ELF-1 (cell line): Measurements from ENCODE around the gene GPR89A.
"Not testable (repeated sequence)": the region's sequence is repeated elsewhere in the genome, so short reads cannot be mapped to it uniquely, and the experiment has no call there.

Experiments
- DNase-seq: peaks from one replicate; pipeline ENCODE4 v3.0.0-alpha.2; 2016; ENCODE audit warnings: low read depth, low spot score

The GPR89A gene

DNA sequence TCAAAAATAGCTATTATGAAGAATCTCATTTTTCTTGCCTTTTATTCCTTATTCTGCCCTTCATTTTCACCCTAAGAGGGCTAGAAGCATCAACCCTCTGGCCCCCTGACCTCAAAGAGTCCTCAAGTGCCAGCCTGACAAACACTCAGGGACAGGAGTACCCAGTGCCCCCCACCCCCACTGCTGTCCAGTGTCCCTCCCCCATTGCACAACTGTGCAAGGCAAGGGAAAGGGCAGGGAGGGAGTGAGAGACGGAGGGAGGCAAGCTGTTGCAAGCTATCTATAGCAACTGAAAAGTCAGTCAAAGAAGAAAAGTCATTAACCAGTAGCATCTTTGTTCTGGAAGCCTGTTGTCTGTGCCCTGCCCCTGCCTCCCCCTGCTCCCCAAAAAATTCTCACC is 78.3 kb downstream of the GPR89A start:
- DNase-seq = not testable (repeated sequence)

DNA sequence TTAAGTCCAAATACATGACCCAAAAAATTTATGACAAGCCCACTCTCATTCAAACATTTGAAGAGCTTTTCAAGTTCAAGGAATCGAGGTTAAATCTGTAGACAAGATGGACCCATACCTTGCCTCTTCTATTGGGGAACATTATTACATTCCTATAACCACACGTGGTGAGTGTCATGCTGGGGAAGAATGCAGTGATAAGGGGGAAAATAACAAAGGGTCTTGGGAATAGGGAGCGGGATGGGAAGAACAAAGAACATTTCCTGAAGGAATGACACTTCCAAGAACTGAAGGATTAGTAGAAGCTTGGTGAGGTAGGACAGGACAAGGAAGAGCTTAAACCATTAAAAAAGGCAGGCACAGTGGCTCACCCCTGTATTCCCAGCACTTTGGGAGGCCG is 80.5 kb downstream of the GPR89A start:
- no peak for DNase-seq

DNA sequence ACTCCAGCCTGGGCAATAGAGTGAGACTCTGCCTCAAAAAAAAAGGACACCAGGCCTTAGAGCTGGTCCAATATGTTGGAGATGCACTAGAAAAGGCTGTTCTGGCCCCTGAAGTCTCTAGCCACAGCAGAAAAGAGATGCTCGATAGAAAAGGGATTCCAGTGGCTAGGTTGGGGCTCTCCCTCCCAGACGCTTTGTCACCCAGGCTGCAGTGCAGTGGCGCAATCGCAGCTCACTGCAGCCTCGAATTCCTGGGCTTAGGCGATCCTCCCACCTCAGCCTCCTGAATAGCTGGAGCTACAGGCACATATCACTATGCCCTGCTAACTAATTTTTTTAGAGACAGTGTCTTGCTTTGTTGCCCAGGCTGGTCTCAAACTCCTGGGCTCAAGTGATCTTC is 81.1 kb downstream of the GPR89A start:
- no peak for DNase-seq

DNA sequence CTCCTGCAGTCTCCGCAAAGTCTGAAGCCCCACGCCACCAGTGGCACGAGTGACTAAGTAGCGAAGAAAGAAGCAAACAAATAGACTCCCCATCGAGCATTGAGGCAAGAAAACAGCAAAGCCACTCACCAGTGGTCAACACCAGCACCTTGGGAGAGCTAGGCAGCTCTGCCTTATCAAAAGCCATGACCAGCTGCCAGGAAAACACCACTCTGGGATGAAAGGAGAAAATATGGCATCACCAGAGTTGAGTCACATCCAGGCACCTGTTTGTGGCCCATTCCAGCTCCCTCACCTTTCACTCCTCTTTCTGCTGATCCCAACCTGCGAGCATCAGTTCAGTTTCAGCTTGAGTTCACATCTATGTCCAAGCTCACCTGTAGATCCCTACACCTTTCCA is 82.1 kb downstream of the GPR89A start:
- DNase-seq = no peak

DNA sequence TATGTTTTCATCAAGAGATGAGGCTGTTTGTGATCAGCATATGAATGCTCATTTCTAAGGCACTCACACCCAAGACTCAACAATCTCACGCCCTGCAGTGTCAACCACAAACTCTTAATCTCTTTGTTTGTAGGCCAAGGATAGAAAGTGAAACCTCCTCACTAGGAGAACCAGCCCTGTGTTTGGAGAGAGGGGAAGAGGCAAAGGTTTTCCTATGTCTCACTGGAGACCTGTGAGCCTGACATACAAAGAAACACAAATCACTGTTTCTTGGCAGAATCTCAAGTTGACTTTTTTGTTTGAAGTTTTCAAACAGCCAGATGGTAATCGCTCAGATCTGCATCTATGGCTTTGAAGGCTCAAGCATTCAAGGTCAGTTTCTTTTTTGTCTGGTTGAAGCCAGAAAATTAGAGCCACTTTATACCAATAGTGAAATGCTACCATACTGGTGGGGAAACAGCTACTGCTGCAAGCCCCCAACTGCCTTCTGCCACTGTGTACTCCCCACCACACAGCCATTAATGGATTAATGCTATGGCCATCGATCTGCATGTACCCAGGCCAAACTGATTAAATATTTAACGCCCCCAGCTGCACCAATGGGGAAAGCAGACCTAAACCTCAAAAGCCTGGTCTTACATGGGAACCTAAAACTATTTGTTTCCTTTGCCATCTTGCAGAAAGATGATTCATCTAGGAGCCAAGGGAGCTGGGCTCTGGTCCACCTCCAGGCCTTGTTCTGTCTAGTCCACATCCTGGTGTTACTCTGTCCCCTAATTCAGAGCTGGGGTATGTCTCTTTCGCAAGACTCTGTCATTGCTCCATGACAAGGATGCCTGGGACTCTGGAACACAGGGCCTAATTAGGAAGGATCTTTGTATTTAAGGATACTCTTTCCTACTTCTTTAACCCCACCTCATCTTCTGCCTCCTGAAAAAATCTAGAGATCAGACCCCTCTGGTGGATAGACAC is 83.1 kb downstream of the GPR89A start:
- DNase-seq = no peak

DNA sequence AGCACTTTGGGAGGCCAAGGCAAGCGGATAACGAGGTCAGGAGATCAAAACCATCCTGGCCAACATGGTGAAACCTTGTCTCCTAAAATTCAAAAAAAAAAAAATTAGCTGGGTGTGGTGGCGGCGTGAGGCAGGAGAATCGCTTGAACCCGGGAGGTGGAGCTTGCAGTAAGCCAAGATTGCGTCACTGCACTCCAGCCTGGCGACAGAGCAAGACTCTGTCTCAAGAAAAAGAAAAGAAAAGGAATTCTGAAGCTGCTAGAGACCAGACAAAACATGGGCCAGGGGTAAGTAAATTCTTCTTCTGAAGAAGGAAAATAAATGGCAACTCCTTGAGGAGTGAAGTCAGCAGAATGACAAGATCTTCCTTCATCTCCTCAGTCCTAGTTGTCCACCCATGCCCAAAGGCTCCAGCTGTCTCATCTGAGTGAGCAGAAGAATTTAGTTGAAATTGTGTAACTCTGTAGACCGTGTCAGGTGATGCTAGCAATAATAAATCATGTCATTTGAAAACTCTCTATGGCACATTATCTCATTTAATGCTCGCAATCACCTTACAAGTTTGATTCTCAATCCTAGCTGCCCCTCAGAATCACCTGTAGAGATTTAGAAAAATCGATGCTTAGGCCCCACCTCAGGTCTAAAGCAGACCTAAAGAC is 85.1 kb downstream of the GPR89A start:
- DNase-seq = no peak

DNA sequence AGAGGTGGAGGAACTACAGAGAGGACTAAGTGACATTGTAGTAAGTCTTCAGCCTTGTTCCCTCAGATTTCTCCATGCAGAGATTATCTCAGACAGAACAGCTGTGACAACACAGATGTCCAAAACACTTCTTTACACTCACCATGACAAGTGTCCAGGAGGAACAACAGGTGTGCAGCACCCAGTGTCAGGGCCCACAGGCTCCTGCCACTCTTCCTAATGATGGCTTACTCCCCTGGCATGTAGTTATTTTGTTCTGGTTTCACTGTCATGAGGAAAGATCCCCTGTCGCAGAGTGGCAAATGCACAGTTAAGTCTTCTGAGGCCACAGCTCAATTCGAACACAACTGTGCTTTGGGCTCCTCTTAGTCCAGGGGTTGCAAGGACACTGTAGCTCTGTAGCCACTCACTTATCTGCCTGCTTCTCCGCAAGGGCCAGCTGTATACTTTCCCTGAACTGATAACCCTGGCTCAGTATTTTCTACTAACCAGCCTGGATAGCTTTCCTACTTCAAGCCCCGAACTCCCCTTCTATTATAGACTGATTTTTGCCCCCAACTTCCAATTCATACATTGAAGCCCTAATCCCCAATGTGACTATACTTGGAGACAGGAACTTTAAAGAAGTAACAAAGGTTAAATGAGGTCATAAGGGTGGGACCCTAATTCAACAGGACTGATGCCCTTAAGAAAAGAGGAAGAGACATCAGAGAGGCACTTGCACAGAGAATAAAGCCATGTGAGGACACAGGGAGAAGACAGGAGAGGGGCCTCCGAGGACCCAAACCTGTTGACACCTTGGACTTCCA is 88.2 kb downstream of the GPR89A start:
- no peak for DNase-seq

DNA sequence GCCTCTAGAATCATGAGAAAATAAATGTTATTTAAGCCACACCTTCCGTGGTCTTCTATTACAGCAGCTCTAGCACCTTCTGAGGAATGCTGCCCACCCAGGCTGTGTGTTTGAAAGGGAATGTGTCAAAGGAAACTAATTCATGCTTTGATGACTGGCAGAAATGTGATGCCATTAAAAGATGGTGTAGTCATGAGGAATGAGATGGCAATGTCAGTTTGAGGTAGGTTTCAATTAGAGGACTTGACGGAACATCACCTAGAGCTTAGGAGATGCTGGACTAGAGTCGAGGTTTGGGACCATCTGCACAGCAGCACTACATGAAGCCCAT is 88.8 kb downstream of the GPR89A start:
- no peak for DNase-seq

DNA sequence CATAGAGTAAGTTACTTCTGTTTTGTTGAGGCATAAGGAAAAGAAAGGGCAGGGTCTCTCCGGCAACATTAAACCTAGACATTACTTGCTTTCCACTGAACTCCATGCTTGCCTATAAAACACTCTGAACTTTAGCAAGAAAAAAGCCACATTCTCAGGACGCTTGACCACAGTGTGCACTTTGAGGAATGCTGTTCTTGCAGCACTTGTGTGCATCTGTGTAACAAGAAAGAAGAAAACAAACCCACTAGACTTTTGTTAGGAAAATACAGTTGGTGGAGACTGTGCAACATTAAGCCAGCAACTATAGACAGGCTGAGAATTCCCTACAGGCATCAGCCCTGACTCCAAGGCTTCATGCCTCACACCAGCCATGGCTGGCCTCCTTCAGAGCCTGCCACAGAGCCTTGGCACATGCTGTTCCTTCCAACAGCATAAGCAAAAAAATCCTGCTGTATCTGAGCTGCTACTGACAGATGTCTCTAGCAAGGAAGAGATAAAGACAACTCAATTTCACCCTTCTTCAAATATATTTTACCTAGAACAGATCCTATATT is 93.6 kb downstream of the GPR89A start:
- no peak for DNase-seq

DNA sequence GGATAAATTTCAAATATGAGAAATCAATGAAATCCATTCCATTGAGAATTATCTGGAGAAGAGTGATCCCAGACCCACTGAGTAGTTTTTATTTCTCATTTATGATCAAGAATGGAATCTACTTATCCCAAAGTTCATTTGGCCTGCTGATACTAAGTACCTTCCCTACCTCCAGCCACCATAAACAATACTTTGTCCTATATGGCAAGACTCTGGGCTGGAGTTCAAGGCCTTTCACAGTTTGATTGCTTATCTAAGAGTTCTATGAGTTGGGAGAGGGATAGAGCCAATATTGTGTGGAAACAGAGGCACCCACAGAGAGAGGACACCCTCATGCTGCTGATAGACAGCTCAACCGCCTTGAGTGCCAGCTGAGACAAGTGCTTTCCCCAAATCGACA is 94.3 kb downstream of the GPR89A start:
- DNase-seq = no peak

DNA sequence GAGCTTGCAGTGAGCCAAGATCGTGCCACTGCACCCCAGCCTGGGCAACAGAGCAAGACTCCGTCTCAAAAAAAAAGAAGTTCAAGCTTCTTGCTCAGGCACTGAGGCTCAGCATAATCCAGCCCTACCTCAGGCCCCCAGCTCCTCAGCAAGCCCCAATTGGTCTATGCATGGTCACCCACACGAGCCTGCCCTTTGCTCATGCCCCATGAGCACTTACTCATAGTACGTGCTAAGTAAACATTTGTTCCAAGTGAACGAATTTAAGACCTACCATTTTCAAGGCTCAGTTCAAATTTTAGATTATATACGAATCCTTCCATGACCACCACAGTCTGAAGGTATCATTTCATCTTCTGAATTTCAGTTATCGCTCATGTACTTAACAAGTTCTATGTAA is 95.0 kb downstream of the GPR89A start:
- no peak for DNase-seq

DNA sequence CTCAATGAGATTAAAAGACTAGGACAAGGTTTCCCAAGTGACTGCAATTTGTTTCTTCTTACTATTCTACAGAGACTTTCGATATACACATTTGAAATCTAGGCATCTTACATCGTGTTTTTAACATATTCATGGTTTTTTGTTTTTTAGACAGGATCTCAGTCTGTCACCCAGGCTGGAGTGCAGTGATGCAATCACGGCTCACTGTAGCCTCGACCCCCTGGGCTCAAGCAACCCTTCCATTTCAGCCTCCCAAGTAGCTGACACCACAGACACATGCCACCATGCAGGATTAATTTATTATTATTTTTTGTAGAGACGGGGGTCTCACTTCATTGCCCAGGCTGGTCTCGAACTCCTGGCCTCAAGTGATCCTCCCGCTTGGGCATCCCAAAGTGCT is 97.8 kb downstream of the GPR89A start:
- no peak for DNase-seq

DNA sequence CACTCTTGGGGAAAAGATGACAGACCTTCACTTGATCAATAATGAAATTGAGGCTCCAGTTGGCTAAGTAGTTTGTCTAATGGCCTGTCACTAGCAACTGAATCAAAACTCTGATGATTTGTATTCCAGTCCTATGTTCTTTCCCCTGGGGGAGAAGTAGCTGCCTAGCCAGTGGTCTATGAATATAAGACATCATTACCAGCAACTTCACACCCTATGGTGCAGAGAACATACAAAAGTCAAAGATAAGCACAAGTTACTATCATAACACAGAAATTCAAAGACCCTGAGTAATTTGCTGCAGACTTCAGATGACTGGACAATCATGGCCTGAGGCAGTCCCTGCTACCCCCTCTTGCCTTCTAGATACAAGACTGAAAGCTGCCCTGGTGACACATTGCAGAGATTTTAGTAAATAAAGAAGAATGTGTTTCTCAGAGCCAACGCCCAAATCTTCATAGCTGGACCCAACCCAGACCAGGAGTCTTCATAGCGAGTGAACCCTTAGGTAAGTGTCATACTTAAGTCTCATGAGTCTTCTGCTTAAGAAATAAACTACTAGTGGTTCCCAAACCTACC is 98.4 kb downstream of the GPR89A start:
- no peak for DNase-seq

DNA sequence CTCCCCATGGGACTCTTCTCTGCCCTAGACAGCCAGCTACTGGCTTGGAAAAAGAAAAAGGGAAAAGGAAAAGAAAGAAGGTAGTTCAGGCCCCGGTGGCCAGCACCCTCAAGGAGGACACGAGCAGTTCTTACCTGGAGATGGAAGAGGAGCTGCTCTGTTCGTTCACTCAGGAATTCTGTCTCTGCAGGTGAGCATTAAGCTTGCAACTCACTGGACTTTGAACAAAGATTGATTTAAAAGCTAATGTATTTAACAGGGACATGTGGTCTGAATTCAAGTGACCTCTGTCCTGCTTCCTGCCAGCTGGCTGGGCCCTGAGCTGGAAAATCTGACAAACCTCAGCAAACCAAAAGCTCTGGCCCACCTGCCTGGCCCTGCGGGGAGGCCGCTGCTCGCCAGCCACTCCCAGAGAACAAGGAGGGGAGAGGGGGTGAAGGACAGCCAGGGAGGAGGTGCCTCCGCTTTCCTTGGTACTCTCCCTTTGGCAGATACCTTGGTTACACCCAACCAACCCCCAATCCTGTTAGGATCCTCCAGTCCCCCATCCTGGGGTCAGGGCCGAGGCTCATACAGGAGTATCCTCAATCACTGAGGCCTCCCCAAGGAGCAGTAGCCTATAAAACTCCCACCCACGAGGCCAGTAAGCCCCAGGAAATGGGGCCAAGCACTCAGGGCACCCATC is 99.5 kb downstream of the GPR89A start, which contains the start of gene PDZK1:
Gene PDZK1 (minus strand): TSS at position 186 of the 685 bp plus-strand sequence. CDS start 19,347 bp downstream, outside the sequence.
- DNase-seq = no peak

DNA sequence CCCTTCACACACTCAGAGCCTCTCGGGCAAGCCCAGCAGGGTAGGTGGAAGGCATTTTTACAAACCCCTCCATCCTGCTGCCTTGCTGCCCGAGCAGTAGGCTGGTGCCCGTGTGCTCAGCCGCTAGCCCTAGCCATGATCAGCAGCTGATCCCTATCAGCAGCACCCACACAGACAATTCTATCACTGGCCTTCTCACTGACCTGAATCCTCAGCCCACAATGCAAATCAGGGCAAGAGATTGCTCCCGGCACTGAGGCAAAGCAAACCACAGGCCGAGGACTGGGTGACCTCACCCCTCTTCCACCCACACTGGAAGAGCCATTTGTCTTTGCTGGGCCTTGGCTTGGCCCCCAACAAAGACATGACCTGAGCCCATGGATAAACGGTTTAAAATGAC is 100.3 kb downstream of the GPR89A start:
- no peak for DNase-seq

DNA sequence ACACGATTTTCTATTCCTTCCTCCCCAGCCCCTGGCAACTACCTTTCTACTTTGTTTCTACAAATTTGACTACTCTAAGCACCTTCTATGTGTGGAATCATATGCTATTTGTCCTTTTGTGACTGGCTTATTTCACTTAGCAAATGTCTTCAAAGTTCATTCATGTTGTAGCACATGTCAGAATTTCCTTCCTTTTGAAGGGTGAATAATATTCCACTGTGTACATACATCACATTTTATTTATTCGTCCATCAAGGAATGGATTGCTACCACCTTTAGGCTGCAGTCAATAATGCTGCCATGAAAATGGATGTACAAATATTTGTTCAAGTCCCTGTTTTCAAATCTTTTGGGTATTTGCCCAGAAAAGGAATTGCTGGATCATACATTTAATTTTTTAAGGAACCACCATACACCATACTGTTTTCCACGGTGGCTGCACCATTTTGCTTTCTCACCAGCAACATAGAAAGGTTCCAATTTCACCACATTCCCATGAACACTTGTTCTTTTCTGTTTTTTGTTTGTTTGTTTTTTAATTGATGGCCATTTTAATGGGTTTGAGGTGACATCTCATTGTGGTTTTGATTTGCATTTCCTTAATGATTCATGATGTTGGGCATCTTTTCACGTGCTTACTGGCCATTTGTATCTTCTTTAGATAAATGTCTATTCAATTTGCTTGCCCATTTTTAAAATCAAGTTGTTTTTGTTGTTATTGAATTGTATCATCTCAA is 102.7 kb downstream of the GPR89A start:
- DNase-seq = no peak

DNA sequence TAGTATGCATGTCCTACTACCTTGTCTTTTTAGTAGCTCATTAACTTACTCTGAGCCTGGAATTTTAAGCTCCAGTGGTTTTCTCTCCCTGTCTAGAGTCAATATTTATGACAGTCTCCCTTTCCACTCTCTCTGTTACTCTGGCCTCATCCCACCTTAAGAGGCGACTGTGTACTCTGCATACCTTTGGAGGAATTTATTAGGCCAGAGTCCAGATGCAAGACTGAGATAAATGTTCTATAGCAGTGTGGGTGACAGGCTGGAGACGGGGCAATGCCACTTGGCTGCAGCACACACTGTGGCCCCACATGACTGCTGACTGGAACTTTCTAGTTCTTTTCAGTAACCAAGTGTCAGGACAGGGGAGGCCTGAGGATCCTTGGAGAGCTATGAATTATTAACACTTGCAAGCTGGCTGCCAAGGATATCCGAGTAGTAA is 103.4 kb downstream of the GPR89A start:
- no peak for DNase-seq

DNA sequence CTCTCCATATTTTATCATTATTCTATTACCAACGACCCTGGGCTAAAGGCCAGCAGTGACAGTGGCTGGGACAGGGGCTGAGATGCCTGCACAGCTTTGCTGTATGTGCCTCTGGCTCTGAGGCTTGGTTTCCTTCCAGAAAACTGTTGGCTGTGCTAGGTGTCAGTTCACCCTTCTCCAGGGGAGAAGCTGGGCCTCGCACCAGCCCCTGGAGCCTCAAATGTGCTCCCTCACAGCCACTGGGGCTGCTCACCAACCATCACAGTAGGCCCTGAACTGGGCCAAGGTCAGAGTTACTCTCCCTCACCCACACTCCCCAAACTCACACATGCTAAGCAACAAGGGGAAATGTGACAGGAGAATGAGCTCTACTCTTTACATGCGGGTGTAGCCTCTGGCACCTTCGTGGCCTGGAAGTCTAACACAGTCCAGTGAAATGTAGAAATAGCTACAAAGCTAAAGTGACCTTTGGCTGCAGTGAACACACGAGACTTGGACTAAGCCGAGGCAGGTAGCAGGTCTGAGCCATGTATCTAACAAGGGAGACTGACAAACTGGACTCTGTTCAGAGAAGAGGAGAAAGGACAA is 106.8 kb downstream of the GPR89A start:
- DNase-seq = no peak

DNA sequence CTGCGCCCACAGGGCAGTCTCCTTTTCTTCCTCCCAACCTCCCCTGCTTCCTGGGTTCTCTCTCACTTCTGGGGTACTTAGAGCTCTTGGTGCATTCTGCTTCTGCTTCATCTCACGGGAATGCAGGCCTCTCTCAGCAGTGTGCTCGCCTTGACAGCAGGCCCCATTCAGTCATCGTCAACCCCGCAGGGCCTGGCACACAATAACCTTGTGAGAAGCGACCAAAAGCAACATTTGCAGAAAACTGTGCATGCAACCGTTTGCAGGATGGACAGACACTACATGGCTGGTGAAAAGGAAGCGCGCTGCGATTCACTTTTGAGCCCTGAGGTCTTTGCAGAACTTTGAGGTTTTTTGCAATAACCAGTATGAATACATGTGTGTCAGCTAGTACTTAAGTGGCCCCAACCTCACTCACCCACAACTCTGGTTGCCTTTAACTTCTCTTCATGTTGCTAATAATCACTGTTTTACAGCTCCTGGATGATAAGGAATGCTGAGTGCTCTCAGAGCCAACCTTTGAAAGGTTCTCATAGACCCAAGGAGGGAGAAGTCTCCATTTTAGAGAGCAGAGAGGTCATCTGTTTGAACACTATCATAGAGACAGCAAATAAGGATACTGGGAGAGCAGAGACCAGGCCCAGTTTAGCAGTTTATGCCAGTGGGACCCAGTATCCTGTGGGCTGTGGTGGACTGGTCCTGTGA is 109.0 kb downstream of the GPR89A start:
- peak; percentile 54 for DNase-seq
